PC-9 (cell line): ENCODE data around the gene MORF4L1.

Source experiments
- EZH2 ChIP-seq: fragments of 200-600 bp; sonication (generic); IDR thresholded peaks from 2 replicates; pipeline ENCODE4 v1.8.0; 2017; ENCODE audit warnings: antibody characterized with exemption, low read depth
- TF ChIP-seq, protein P1 (sequence below): fragments of 200-600 bp; sonication (generic); conservative IDR thresholded peaks from 2 replicates; pipeline ENCODE4 v1.6.1; 2017; ENCODE audit warnings: mixed run types, antibody characterized with exemption, mild to moderate bottlenecking, moderate library complexity

DNA sequence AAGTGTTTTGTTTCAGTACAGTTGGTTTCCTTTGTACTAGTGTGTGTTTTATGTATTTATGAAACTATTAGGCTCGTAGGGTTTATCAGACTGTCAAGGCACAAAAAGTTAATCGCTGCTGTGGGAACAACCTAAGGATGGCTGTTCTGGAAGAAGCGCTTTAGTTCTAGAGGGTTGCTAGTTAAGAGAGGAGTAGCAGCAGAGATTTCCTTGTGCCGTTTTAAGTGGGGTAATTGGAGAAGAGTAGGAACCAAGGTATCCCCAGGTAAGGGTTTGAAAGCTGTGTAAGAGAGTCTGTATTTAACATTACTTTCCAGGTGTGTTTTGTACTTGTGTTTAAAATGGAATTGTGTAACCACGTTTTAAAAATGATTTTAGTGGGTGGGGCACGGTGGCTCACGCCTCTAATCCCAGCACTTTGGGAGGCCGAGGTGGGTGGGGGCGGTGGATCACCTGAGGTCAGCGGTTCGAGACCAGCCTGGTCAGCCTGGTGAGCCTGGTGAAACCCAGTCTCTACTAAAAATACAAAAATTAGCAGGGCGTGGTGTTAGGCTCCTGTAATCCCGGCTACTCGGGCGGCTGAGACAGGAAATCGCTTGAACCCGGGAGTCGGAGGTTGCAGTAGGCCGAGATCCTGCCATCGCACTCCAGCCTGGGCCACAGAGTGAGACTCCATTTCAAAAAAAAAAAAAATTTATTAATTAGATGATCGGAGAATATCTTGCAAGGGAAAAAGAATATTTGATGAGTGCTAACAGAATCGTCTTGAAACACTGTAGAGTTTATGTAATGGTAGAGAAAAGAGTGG is 2.6 kb downstream of the MORF4L1 start:
- TF ChIP-seq, protein P1, sequence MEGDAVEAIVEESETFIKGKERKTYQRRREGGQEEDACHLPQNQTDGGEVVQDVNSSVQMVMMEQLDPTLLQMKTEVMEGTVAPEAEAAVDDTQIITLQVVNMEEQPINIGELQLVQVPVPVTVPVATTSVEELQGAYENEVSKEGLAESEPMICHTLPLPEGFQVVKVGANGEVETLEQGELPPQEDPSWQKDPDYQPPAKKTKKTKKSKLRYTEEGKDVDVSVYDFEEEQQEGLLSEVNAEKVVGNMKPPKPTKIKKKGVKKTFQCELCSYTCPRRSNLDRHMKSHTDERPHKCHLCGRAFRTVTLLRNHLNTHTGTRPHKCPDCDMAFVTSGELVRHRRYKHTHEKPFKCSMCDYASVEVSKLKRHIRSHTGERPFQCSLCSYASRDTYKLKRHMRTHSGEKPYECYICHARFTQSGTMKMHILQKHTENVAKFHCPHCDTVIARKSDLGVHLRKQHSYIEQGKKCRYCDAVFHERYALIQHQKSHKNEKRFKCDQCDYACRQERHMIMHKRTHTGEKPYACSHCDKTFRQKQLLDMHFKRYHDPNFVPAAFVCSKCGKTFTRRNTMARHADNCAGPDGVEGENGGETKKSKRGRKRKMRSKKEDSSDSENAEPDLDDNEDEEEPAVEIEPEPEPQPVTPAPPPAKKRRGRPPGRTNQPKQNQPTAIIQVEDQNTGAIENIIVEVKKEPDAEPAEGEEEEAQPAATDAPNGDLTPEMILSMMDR, result no peak
- no peak for TF ChIP-seq EZH2
